ENCODE data around the gene BCAN.

Gene BCAN

GRCh38 chr1:156684227-156684782, 42.4 kb downstream of the BCAN start:
- Mint-ChIP-seq H3K9me3 (ENCODE audit: low read depth) (no peaks in the 10 kb centered on the region), H3K4me3 (no peak overlapping the region), H3K36me3 (no peaks in the 10 kb centered on the region), H3K27ac (no peak overlapping the region), H3K27me3 (peaks cover 15% of the 10 kb centered on the region), H3K4me1 (ENCODE audit: low read depth) (peaks cover 20% of the 10 kb centered on the region)

GRCh38 chr1:156689035-156689952, 47.4 kb downstream of the BCAN start:
- Mint-ChIP-seq H3K9me3 (ENCODE audit: low read depth) (no peaks in the 10 kb centered on the region), H3K4me1 (ENCODE audit: low read depth) (peaks cover 29% of the 10 kb centered on the region), H3K27me3 (peaks cover 18% of the 10 kb centered on the region), H3K4me3 (peak overlapping the region; percentile 73), H3K36me3 (no peaks in the 10 kb centered on the region), H3K27ac (no peak overlapping the region)

GRCh38 chr1:156689953-156690674, 48.2 kb downstream of the BCAN start:
- H3K4me3 Mint-ChIP-seq, result no peak overlapping the region
- no peaks in the 10 kb centered on the region for H3K36me3 Mint-ChIP-seq
- peaks cover 21% of the 10 kb centered on the region for H3K27me3 Mint-ChIP-seq
- H3K27ac Mint-ChIP-seq, result no peak overlapping the region
- H3K9me3 Mint-ChIP-seq (ENCODE audit: low read depth), result no peaks in the 10 kb centered on the region
- H3K4me1 Mint-ChIP-seq (ENCODE audit: low read depth), result peaks cover 23% of the 10 kb centered on the region

- H3K27me3 Mint-ChIP-seq, result peaks cover 21% of the 10 kb centered on the region
- no peaks in the 10 kb centered on the region for H3K9me3 Mint-ChIP-seq (ENCODE audit: low read depth)
- H3K27ac Mint-ChIP-seq, result no peak overlapping the region
- no peaks in the 10 kb centered on the region for H3K36me3 Mint-ChIP-seq
- H3K4me1 Mint-ChIP-seq (ENCODE audit: low read depth), result peaks cover 23% of the 10 kb centered on the region
- H3K4me3 Mint-ChIP-seq, result no peak overlapping the region
These were observed 48.7 kb downstream of the BCAN start for GRCh38 chr1:156690675-156691036.

GRCh38 chr1:156691191-156691590, 49.3 kb downstream of the BCAN start:
- Mint-ChIP-seq H3K27me3 (peaks cover 21% of the 10 kb centered on the region), H3K36me3 (no peaks in the 10 kb centered on the region), H3K27ac (no peak overlapping the region), H3K9me3 (ENCODE audit: low read depth) (no peaks in the 10 kb centered on the region), H3K4me1 (ENCODE audit: low read depth) (peaks cover 23% of the 10 kb centered on the region), H3K4me3 (no peak overlapping the region)

GRCh38 chr1:156691665-156692440, 49.9 kb downstream of the BCAN start:
- peaks cover 23% of the 10 kb centered on the region for H3K4me1 Mint-ChIP-seq (ENCODE audit: low read depth)

GRCh38 chr1:156692441-156692924, 50.6 kb downstream of the BCAN start:
- no peaks in the 10 kb centered on the region for H3K36me3 Mint-ChIP-seq
- peaks cover 23% of the 10 kb centered on the region for H3K27me3 Mint-ChIP-seq
- H3K4me1 Mint-ChIP-seq (ENCODE audit: low read depth), result peaks cover 23% of the 10 kb centered on the region
- H3K4me3 Mint-ChIP-seq, result no peak overlapping the region
- H3K9me3 Mint-ChIP-seq (ENCODE audit: low read depth), result no peaks in the 10 kb centered on the region
- H3K27ac Mint-ChIP-seq, result no peak overlapping the region

More at GRCh38 chr1:156691665-156692440, 49.9 kb downstream of the BCAN start:
- Mint-ChIP-seq H3K27me3 (peaks cover 21% of the 10 kb centered on the region), H3K36me3 (no peaks in the 10 kb centered on the region), H3K4me3 (no peak overlapping the region), H3K9me3 (ENCODE audit: low read depth) (no peaks in the 10 kb centered on the region), H3K27ac (no peak overlapping the region)

GRCh38 chr1:156692925-156693847, 51.3 kb downstream of the BCAN start:
- peak overlapping the region; percentile 37 for H3K27ac Mint-ChIP-seq
- no peaks in the 10 kb centered on the region for H3K9me3 Mint-ChIP-seq (ENCODE audit: low read depth)
- no peaks in the 10 kb centered on the region for H3K36me3 Mint-ChIP-seq
- peaks cover 23% of the 10 kb centered on the region for H3K27me3 Mint-ChIP-seq
- H3K4me1 Mint-ChIP-seq (ENCODE audit: low read depth), result peaks cover 23% of the 10 kb centered on the region
- no peak overlapping the region for H3K4me3 Mint-ChIP-seq

GRCh38 chr1:156693848-156694689, 52.2 kb downstream of the BCAN start:
- no peaks in the 10 kb centered on the region for H3K36me3 Mint-ChIP-seq
- peaks cover 23% of the 10 kb centered on the region for H3K4me1 Mint-ChIP-seq (ENCODE audit: low read depth)
- H3K27ac Mint-ChIP-seq, result no peak overlapping the region
- H3K4me3 Mint-ChIP-seq, result no peak overlapping the region
- no peaks in the 10 kb centered on the region for H3K9me3 Mint-ChIP-seq (ENCODE audit: low read depth)
- H3K27me3 Mint-ChIP-seq, result peaks cover 24% of the 10 kb centered on the region

- no peaks in the 10 kb centered on the region for H3K36me3 Mint-ChIP-seq
- H3K4me3 Mint-ChIP-seq, result no peak overlapping the region
- H3K27ac Mint-ChIP-seq, result no peak overlapping the region
- H3K9me3 Mint-ChIP-seq (ENCODE audit: low read depth), result no peaks in the 10 kb centered on the region
- peaks cover 17% of the 10 kb centered on the region for H3K4me1 Mint-ChIP-seq (ENCODE audit: low read depth)
- peaks cover 22% of the 10 kb centered on the region for H3K27me3 Mint-ChIP-seq
These were observed 52.7 kb downstream of the BCAN start for GRCh38 chr1:156694690-156694962.

- Mint-ChIP-seq H3K27me3 (peaks cover 15% of the 10 kb centered on the region), H3K4me3 (no peak overlapping the region), H3K9me3 (ENCODE audit: low read depth) (no peaks in the 10 kb centered on the region), H3K27ac (no peak overlapping the region), H3K36me3 (no peaks in the 10 kb centered on the region), H3K4me1 (ENCODE audit: low read depth) (peaks cover 19% of the 10 kb centered on the region)
These were observed 54.8 kb downstream of the BCAN start for GRCh38 chr1:156696755-156697154.

GRCh38 chr1:156697481-156697880, 55.6 kb downstream of the BCAN start:
- Mint-ChIP-seq H3K36me3 (no peaks in the 10 kb centered on the region), H3K27ac (no peak overlapping the region), H3K27me3 (peaks cover 10% of the 10 kb centered on the region)

GRCh38 chr1:156698995-156699394, 57.1 kb downstream of the BCAN start:
- no peaks in the 10 kb centered on the region for H3K36me3 Mint-ChIP-seq
- H3K4me1 Mint-ChIP-seq (ENCODE audit: low read depth), result peaks cover 7% of the 10 kb centered on the region
- no peak overlapping the region for H3K27ac Mint-ChIP-seq
- no peak overlapping the region for H3K4me3 Mint-ChIP-seq
- no peaks in the 10 kb centered on the region for H3K9me3 Mint-ChIP-seq (ENCODE audit: low read depth)
- peaks cover 8% of the 10 kb centered on the region for H3K27me3 Mint-ChIP-seq

More at GRCh38 chr1:156697481-156697880, 55.6 kb downstream of the BCAN start:
- H3K4me3 Mint-ChIP-seq, result no peak overlapping the region
- H3K9me3 Mint-ChIP-seq (ENCODE audit: low read depth), result no peaks in the 10 kb centered on the region
- H3K4me1 Mint-ChIP-seq (ENCODE audit: low read depth), result peaks cover 12% of the 10 kb centered on the region

All from activated naive CD8-positive, alpha-beta T cell (primary cell).